Upper lobe of left lung (tissue), 6 donors: ENCODE measurements around the gene SRPK2. TPM values are rescaled to one million over a fixed set of nuclear protein-coding genes. Genes with fewer than 3 reads are reported as not detected.

ENCODE experiments used
- ATAC-seq, 2 donors: fragments of 200-7000 bp; cut with Tn5 transposase; one replicate each; pipeline ENCODE4 v1.9.1; 2022; ENCODE audit warnings: mild to moderate bottlenecking in 2 of 2, moderate library complexity in 2 of 2; ENCODE audit not compliant: low FRiP score in 2 of 2
- DNase-seq, 2 donors: peaks; one replicate each; pipeline ENCODE4 v3.0.0-alpha.2; 2019 to 2020
- H3K27ac ChIP-seq, 4 donors: fragments of 200-600 bp; sonication (generic); one replicate each; pipeline ENCODE4 v1.5.1; 2016 to 2019
- H3K27me3 ChIP-seq, 4 donors: fragments of 200-600 bp; sonication (generic); one replicate each; pipeline ENCODE4 v1.5.1; 2017 to 2019
- H3K36me3 ChIP-seq, 4 donors: fragments of 200-600 bp; sonication (generic); one replicate each; pipeline ENCODE4 v1.5.1; 2016 to 2019
- H3K4me1 ChIP-seq, 4 donors: fragments of 200-600 bp; sonication (generic); one replicate each; pipeline ENCODE4 v1.5.1; 2018 to 2019
- H3K4me3 ChIP-seq, 4 donors: fragments of 200-600 bp; sonication (generic); one replicate each; pipeline ENCODE4 v1.5.1; 2017 to 2019; ENCODE audit warnings: mild to moderate bottlenecking in 2 of 4, moderate library complexity in 1 of 4
- H3K9me3 ChIP-seq, 4 donors: fragments of 200-600 bp; sonication (generic); one replicate each; pipeline ENCODE4 v1.5.1; 2018 to 2019
- EP300 ChIP-seq, 4 donors: sonication (generic); formaldehyde crosslinking; IDR thresholded peaks; one replicate each; pipeline ENCODE4 v1.5.1; 2017; ENCODE audit warnings: antibody characterized with exemption in 4 of 4, control low read depth in 2 of 4
- POLR2A ChIP-seq, 4 donors: fragments of 450-650 bp; IDR thresholded peaks; one replicate each; pipeline ENCODE4 v1.5.1; 2016 to 2017; ENCODE audit warnings: antibody characterized with exemption in 4 of 4, mild to moderate bottlenecking in 2 of 4
- POLR2AphosphoS5 ChIP-seq, 2 donors: sonication (generic); formaldehyde crosslinking; IDR thresholded peaks; one replicate each; pipeline ENCODE4 v1.5.1; 2017; ENCODE audit warnings: antibody characterized with exemption in 2 of 2
- WGBS, 2 donors: methylation state at CpG; one replicate each; pipeline ENCODE4 v1.1.5; 2017 to 2018; 5-methylcytosine and 5-hydroxymethylcytosine counted together
- total RNA-seq, 6 donors: library from RNA; depleted of rRNA in 4 of 6; stranded (reverse); fragments of >200 nt in 4 of 6; gene quantifications; one replicate each; pipeline versions ENCODE4 v1.1.0 to v1.2.1, GENCODE V29; 2016 to 2021
- TF ChIP-seq, protein P1 (sequence below), 6 experiments: fragments of 450-650 bp in 4 of 6; fragments of 200-600 bp in 2 of 6; sonication (generic) in 2 of 6; IDR thresholded peaks; one replicate each; pipeline ENCODE4 v1.5.1; 2016 to 2019; ENCODE audit warnings: antibody characterized with exemption in 6 of 6
- donor health status: DM: no; HTN: no; CAD: no; lungs with moderate emphysema.
- donor health status: DM: no; HTN: yes; CAD: no; lungs with severe emphysema.

SRPK2 gene
- total RNA-seq, 6 donors from 2014 or later = 29.6 to 55.6 (median 45.6) TPM

DNA sequence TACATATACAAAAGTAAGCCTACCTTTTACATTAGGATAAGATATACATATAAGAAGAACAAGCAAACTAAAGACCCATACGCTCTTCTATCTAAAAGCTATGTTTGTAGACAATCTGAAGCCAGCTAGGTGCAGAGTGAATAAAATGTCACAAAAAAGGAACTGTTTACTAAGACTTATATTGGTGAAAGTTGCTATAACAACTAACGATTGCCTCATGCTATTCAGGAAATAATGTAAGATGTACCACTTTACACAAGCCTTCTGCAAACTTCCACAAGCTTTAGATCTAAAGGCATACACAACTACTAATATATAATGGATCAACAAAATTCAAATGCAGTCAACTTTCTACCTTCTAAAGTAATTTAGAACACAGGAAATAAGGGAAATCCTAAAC is 175.1 kb downstream of the SRPK2 start:
- peak; percentile 53 to 61 for ATAC-seq

DNA sequence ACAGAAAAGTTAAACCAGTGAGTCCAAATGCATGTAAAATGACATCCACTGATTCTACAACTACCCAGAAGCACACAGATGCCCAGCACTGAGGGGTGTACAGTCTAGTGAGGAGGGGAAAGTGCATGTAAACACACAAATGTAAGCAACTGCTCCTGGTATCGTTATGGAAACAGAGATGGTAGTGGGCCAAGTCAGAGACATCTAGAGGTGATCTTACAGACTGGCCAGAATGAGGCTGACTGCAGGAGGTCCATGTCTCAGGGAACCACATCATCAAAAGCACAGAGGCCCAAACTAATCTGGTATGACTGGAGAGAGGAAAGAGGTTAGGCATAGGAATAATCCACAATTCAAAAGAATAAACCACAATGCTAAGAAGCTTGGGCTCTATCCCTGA is 176.5 kb downstream of the SRPK2 start:
- Histone ChIP-seq H3K4me1 (peaks cover 0 to 25% (median 15%) of the 10 kb centered on the region in 4 donors), H3K36me3 (no peaks in the 10 kb centered on the region), H3K9me3 (no peaks in the 10 kb centered on the region), H3K27me3 (no peaks in the 10 kb centered on the region), H3K27ac (no peak overlapping the region), H3K4me3 (no peak overlapping the region)
- TF ChIP-seq POLR2A (IDR thresholded peaks at IDR 0.05) (no peak), POLR2AphosphoS5 (IDR thresholded peaks at IDR 0.05) (no peak), EP300 (IDR thresholded peaks at IDR 0.05) (no peak)
- TF ChIP-seq, protein P1, sequence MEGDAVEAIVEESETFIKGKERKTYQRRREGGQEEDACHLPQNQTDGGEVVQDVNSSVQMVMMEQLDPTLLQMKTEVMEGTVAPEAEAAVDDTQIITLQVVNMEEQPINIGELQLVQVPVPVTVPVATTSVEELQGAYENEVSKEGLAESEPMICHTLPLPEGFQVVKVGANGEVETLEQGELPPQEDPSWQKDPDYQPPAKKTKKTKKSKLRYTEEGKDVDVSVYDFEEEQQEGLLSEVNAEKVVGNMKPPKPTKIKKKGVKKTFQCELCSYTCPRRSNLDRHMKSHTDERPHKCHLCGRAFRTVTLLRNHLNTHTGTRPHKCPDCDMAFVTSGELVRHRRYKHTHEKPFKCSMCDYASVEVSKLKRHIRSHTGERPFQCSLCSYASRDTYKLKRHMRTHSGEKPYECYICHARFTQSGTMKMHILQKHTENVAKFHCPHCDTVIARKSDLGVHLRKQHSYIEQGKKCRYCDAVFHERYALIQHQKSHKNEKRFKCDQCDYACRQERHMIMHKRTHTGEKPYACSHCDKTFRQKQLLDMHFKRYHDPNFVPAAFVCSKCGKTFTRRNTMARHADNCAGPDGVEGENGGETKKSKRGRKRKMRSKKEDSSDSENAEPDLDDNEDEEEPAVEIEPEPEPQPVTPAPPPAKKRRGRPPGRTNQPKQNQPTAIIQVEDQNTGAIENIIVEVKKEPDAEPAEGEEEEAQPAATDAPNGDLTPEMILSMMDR (IDR thresholded peaks at IDR 0.05) = no peak
- WGBS, 2 donors = 67 to 69% methylated on average over 1 of the region's 1 CpG
- DNase-seq (no peak), ATAC-seq (no peak)

More for the DNA sequence above, 175.1 kb downstream of the SRPK2 start:
- DNase-seq = no peak
- 57 to 61% methylated on average over 2 of the region's 2 CpGs for WGBS, 2 donors
- Histone ChIP-seq H3K27ac (no peak overlapping the region), H3K36me3 (no peaks in the 10 kb centered on the region), H3K4me3 (no peak overlapping the region), H3K9me3 (no peaks in the 10 kb centered on the region), H3K27me3 (no peaks in the 10 kb centered on the region), H3K4me1 (peaks cover 0 to 25% (median 15%) of the 10 kb centered on the region in 4 donors)
- TF ChIP-seq POLR2AphosphoS5 (IDR thresholded peaks at IDR 0.05) (no peak), POLR2A (IDR thresholded peaks at IDR 0.05) (no peak), EP300 (IDR thresholded peaks at IDR 0.05) (no peak)
- TF ChIP-seq, protein P1 (IDR thresholded peaks at IDR 0.05) = no peak

DNA sequence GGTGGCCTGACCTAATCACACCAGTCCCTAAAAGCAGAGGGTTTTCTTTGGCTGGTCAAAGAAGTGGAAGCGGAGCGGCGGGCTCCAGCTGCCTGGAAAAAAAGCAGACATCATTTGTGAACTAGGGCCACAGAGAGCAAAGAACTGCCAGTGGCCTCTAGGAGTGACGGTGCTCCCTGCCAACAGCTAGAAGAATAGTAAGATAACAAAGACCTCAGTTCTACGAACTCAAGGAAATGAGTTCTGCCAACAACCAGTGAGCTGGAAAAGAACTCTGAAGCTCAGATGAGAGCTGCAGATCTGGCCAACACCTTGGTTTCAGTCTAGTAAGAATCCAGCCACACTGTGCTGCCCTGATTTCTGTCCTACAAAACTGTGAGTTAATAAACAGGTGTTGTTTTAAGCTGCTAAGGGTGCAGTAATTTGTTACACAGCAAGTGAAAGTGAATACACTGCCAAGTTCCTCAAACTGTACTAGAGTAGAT is 178.0 kb downstream of the SRPK2 start:
- TF ChIP-seq POLR2AphosphoS5 (IDR thresholded peaks at IDR 0.05) (no peak), EP300 (IDR thresholded peaks at IDR 0.05) (no peak), POLR2A (IDR thresholded peaks at IDR 0.05) (no peak)
- TF ChIP-seq, protein P1 (IDR thresholded peaks at IDR 0.05) = no peak
- no peak for DNase-seq

DNA sequence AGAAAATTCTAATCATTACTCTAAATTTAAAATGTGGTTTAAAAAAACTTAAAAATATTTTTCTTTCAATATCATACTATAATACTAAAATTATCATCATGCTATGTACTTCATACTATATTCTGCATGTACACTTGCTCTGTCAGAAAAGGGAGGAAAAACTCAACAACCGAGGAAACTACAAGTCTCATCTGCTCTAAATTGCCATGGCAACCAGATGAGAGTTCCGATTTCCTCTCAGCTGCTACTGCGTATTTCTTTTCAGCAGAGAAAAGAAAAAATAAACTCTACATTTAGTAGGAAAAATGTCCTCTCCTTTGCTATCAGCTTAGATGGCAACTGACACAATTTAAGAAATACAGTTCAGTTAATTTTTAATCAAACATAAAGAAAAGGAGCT is 178.9 kb downstream of the SRPK2 start:
- ATAC-seq (no peak), DNase-seq (no peak)
- Histone ChIP-seq H3K27ac (no peak overlapping the region), H3K4me1 (peaks cover 0 to 25% (median 15%) of the 10 kb centered on the region in 4 donors), H3K27me3 (no peaks in the 10 kb centered on the region), H3K9me3 (no peaks in the 10 kb centered on the region), H3K36me3 (no peaks in the 10 kb centered on the region), H3K4me3 (no peak overlapping the region)
- no peak for TF ChIP-seq POLR2A (IDR thresholded peaks at IDR 0.05)
- TF ChIP-seq EP300 (IDR thresholded peaks at IDR 0.05) = no peak
- 63 to 64% methylated on average over 3 of the region's 3 CpGs for WGBS, 2 donors

More for the DNA sequence above, 178.0 kb downstream of the SRPK2 start:
- no peaks in the 10 kb centered on the region for H3K36me3 ChIP-seq
- 42 to 50% methylated on average over 5 of the region's 5 CpGs for WGBS, 2 donors
- H3K27me3 ChIP-seq = no peaks in the 10 kb centered on the region
- no peaks in the 10 kb centered on the region for H3K9me3 ChIP-seq
- ATAC-seq = peak; percentile 26 to 55
- H3K27ac ChIP-seq = peak overlapping the region in 2 of 4 donors; percentile 37 to 60
- peaks cover 0 to 25% (median 15%) of the 10 kb centered on the region in 4 donors for H3K4me1 ChIP-seq
- no peak overlapping the region for H3K4me3 ChIP-seq

DNA sequence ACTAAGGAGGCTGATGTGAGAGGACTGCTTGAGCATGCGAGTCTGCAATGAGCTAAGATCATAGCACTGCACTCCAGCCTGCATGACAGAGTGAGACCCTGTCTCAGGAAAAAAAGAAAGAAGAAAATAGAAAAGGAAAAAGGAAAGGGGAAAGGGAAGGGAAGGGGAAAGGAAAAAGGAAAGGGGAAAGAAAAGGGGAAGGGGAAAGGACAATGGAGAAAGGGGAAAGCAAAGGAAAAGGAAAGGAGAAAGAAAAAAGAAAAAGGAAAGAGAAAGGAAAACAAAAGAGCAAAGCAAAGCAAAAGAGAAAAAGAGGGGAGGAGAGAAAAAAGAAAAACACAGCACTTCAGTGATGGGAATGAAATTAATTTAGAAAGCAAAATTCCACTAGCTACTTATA is 179.3 kb downstream of the SRPK2 start:
- TF ChIP-seq POLR2A (IDR thresholded peaks at IDR 0.05) = no peak
- TF ChIP-seq, protein P1 (IDR thresholded peaks at IDR 0.05) = no peak
- ATAC-seq (no peak), DNase-seq (no peak)
- H3K27me3 ChIP-seq = no peaks in the 10 kb centered on the region
- H3K36me3 ChIP-seq = no peaks in the 10 kb centered on the region
- H3K27ac ChIP-seq = no peak overlapping the region
- 100% methylated on average over 1 of the region's 1 CpG for WGBS, 2 donors
- H3K4me3 ChIP-seq = no peak overlapping the region
- peaks cover 0 to 25% (median 15%) of the 10 kb centered on the region in 4 donors for H3K4me1 ChIP-seq
- no peaks in the 10 kb centered on the region for H3K9me3 ChIP-seq
